Muscle layer of colon (tissue), 2 donors: ENCODE data around the gene WDR49.

Experiments used
- H3K27ac ChIP-seq: one replicate; pipeline ENCODE4 v1.7.0; 2013; ENCODE audit warnings: low read depth, mild to moderate bottlenecking, low read length, moderate library complexity
- H3K27me3 ChIP-seq, 2 donors: one replicate each; pipeline ENCODE4 v1.7.0; 2013; ENCODE audit warnings: low read length in 2 of 2, mild to moderate bottlenecking in 2 of 2; ENCODE audit not compliant: insufficient read depth in 2 of 2, control insufficient read depth in 1 of 2
- H3K36me3 ChIP-seq: one replicate; pipeline ENCODE4 v1.7.0; 2013; ENCODE audit warnings: mild to moderate bottlenecking, low read length; ENCODE audit not compliant: insufficient read depth
- H3K4me1 ChIP-seq: one replicate; pipeline ENCODE4 v1.7.0; 2013; ENCODE audit warnings: mild to moderate bottlenecking, low read length; ENCODE audit not compliant: insufficient read depth
- H3K4me3 ChIP-seq, 2 donors: one replicate each; pipeline ENCODE4 v1.7.0; 2013; ENCODE audit warnings: low read length in 2 of 2, low read depth in 1 of 2, mild to moderate bottlenecking in 1 of 2, moderate library complexity in 1 of 2
- H3K9ac ChIP-seq: one replicate; pipeline ENCODE4 v1.7.0; 2013; ENCODE audit warnings: low read length
- H3K9me3 ChIP-seq: one replicate; pipeline ENCODE4 v1.7.0; 2013; ENCODE audit warnings: mild to moderate bottlenecking, low read length
- donor health status: abdominal sarcoma.
- donor health status: Adenocarcinoma of cecum.

The WDR49 gene

GRCh38 chr3:167653760-167654159 lies at the start of gene WDR49:
Gene WDR49 (minus strand): TSS chr3:167653942. CDS start chr3:167653425, 517 bp downstream.
- Histone ChIP-seq H3K36me3 (no peaks in the 10 kb centered on the region), H3K9me3 (no peaks in the 10 kb centered on the region), H3K9ac (no peak within 1 kb of the TSS), H3K27me3 (no peaks in the 10 kb centered on the region), H3K4me1 (peaks cover 7% of the 10 kb centered on the region), H3K4me3 (no peak within 1 kb of the TSS), H3K27ac (no peak within 1 kb of the TSS)

GRCh38 chr3:167700926-167701325 lies 47.2 kb upstream of the WDR49 start:
- Histone ChIP-seq H3K9me3 (no peaks in the 10 kb centered on the region), H3K27me3 (no peaks in the 10 kb centered on the region), H3K36me3 (peaks cover 3% of the 10 kb centered on the region), H3K27ac (no peak overlapping the region), H3K9ac (no peak overlapping the region), H3K4me3 (no peak overlapping the region), H3K4me1 (no peaks in the 10 kb centered on the region)

DNA sequence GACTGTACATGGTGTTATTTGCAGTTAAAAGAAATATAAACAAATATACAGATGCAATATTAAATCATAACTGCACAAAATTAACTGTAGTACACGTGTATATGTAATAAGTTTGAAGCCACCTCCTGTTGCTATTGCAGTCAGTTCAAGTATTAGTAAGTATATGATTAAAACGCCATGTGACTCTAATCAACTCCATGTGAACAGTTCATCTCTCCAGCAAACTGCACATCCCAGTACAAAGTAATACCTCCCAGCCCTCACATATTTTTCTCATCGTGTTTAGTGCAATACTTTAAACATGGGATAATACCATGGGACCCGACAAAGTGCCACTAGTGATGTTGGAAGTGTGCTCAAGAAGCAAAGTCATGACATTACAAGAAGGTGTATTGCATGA lies 46.3 kb upstream of the WDR49 start:
- no peak overlapping the region for H3K9ac ChIP-seq
- H3K27ac ChIP-seq, result no peak overlapping the region
- H3K4me1 ChIP-seq, result no peaks in the 10 kb centered on the region
- H3K4me3 ChIP-seq, result no peak overlapping the region
- peaks cover 11% of the 10 kb centered on the region for H3K36me3 ChIP-seq
- H3K9me3 ChIP-seq, result no peaks in the 10 kb centered on the region
- no peaks in the 10 kb centered on the region for H3K27me3 ChIP-seq

DNA sequence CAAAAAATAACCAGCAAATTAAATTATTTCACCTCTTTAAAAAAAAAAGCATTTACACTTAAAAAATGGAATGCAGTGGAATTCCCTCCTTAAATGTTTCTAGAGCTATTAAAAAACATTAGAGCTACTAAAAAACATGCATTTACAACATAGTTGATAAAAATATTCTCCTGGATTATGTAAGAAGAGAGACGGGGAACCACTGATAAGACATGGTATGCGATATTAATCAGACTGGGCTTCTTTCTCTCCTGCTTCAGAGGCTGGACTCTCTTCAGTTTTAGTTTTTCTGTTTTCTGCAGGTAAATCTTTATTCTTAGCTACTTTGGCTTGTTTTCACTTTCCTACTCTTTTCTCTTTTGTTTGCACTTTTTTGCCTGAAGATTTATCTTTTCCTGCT lies 40.4 kb upstream of the WDR49 start:
- Histone ChIP-seq H3K9me3 (no peaks in the 10 kb centered on the region), H3K4me3 (no peak overlapping the region), H3K36me3 (peaks cover 14% of the 10 kb centered on the region)

GRCh38 chr3:167691366-167691765 lies 37.6 kb upstream of the WDR49 start:
- Histone ChIP-seq H3K9me3 (no peaks in the 10 kb centered on the region), H3K36me3 (peaks cover 14% of the 10 kb centered on the region), H3K27ac (no peak overlapping the region), H3K27me3 (no peaks in the 10 kb centered on the region), H3K4me1 (no peaks in the 10 kb centered on the region), H3K4me3 (no peak overlapping the region), H3K9ac (no peak overlapping the region)

More for the DNA sequence above, 40.4 kb upstream of the WDR49 start:
- no peak overlapping the region for H3K27ac ChIP-seq
- H3K9ac ChIP-seq, result no peak overlapping the region
- no peaks in the 10 kb centered on the region for H3K4me1 ChIP-seq
- no peaks in the 10 kb centered on the region for H3K27me3 ChIP-seq

GRCh38 chr3:167684388-167684993 lies 30.7 kb upstream of the WDR49 start:
- no peak overlapping the region for H3K4me3 ChIP-seq
- no peaks in the 10 kb centered on the region for H3K4me1 ChIP-seq
- H3K27me3 ChIP-seq, result no peaks in the 10 kb centered on the region
- H3K9me3 ChIP-seq, result no peaks in the 10 kb centered on the region
- peaks cover 6% of the 10 kb centered on the region for H3K36me3 ChIP-seq
- H3K9ac ChIP-seq, result no peak overlapping the region
- H3K27ac ChIP-seq, result no peak overlapping the region

GRCh38 chr3:167679526-167679925 lies 25.8 kb upstream of the WDR49 start:
- Histone ChIP-seq H3K4me3 (no peak overlapping the region), H3K9me3 (no peaks in the 10 kb centered on the region), H3K9ac (no peak overlapping the region), H3K27me3 (no peaks in the 10 kb centered on the region), H3K4me1 (no peaks in the 10 kb centered on the region), H3K36me3 (peaks cover 26% of the 10 kb centered on the region), H3K27ac (no peak overlapping the region)

- Histone ChIP-seq H3K27ac (no peak overlapping the region), H3K9ac (no peak overlapping the region), H3K4me3 (no peak overlapping the region), H3K9me3 (no peaks in the 10 kb centered on the region), H3K27me3 (no peaks in the 10 kb centered on the region), H3K4me1 (no peaks in the 10 kb centered on the region), H3K36me3 (peaks cover 31% of the 10 kb centered on the region)
These were observed 22.1 kb upstream of the WDR49 start for GRCh38 chr3:167675848-167676247.

GRCh38 chr3:167673221-167673620 lies 19.5 kb upstream of the WDR49 start:
- no peak overlapping the region for H3K9ac ChIP-seq
- no peak overlapping the region for H3K27ac ChIP-seq
- H3K9me3 ChIP-seq, result no peaks in the 10 kb centered on the region
- H3K4me1 ChIP-seq, result no peaks in the 10 kb centered on the region
- H3K27me3 ChIP-seq, result no peaks in the 10 kb centered on the region
- peaks cover 31% of the 10 kb centered on the region for H3K36me3 ChIP-seq
- H3K4me3 ChIP-seq, result no peak overlapping the region

GRCh38 chr3:167671878-167672427 lies 18.2 kb upstream of the WDR49 start:
- Histone ChIP-seq H3K36me3 (peaks cover 31% of the 10 kb centered on the region), H3K27me3 (no peaks in the 10 kb centered on the region)

DNA sequence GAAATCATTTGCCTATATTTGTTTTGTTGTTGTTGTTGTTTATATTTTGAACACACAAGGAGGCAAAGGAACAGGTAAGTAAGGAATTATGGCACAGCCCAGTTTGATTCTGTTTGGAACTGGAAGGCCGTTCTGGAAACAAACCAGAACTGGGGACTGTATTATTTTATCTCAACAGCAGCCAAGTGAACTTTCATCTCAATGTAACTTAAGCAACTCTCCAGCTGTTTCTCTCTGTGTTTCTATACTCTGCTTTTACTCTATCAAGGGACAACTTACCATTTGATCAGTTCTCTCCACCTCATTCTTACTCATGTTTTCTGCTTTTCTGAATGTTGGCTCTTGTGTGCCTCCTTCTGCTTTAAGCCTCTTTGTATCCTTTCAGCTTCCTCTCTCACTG lies 16.0 kb upstream of the WDR49 start:
- H3K4me3 ChIP-seq, result no peak overlapping the region
- no peaks in the 10 kb centered on the region for H3K27me3 ChIP-seq
- H3K9me3 ChIP-seq, result no peaks in the 10 kb centered on the region
- H3K9ac ChIP-seq, result no peak overlapping the region
- H3K4me1 ChIP-seq, result no peaks in the 10 kb centered on the region
- no peak overlapping the region for H3K27ac ChIP-seq
- peaks cover 14% of the 10 kb centered on the region for H3K36me3 ChIP-seq

More at GRCh38 chr3:167671878-167672427, 18.2 kb upstream of the WDR49 start:
- Histone ChIP-seq H3K4me3 (no peak overlapping the region), H3K9me3 (no peaks in the 10 kb centered on the region), H3K4me1 (no peaks in the 10 kb centered on the region), H3K27ac (no peak overlapping the region), H3K9ac (no peak overlapping the region)

DNA sequence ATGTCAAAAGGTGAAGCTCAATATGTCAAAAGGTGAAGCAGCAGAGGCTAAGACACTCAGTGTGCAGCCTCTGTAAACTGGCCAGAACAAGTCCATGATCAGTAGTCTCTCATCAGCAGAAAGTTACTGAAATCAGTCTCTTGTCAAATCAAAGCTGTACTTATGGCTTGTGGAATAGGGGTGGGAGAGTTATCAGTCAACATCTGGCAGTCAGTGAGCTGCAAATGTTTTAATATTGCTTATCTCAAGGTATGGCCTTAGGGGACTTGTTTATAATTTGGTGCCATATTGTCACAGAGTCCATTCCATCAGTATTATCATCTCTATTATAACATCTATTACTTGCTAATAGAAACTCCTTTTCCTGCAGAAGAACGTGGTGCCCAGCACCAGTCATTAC lies 14.9 kb upstream of the WDR49 start:
- no peak overlapping the region for H3K9ac ChIP-seq
- H3K27me3 ChIP-seq, result no peaks in the 10 kb centered on the region
- H3K4me1 ChIP-seq, result no peaks in the 10 kb centered on the region
- no peaks in the 10 kb centered on the region for H3K9me3 ChIP-seq
- no peak overlapping the region for H3K4me3 ChIP-seq
- H3K36me3 ChIP-seq, result peaks cover 5% of the 10 kb centered on the region
- H3K27ac ChIP-seq, result no peak overlapping the region
